K562 (cell line): ENCODE results near the gene GPR75. TPM values are rescaled to one million over a fixed set of nuclear protein-coding genes. Genes with fewer than 3 reads are reported as not detected.

ENCODE experiments used
- ATF3 ChIP-seq, 2 experiments: fragments of 450-650 bp in 1 of 2; sonication (generic) in 1 of 2; formaldehyde crosslinking in 1 of 2; IDR thresholded peaks in 1 of 2; conservative IDR thresholded peaks in 1 of 2; 2 replicates each; pipeline versions ENCODE4 v1.6.1 to v1.8.1; 2016 to 2023; ENCODE audit warnings: mild to moderate bottlenecking in 2 of 2, moderate library complexity in 2 of 2, inconsistent platforms in 1 of 2, missing genetic modification reagents in 1 of 2
- E2F8 ChIP-seq: fragments of 450-650 bp; IDR thresholded peaks from 2 replicates; pipeline ENCODE4 v1.7.1; 2018; ENCODE audit warnings: mild to moderate bottlenecking, low read depth; ENCODE audit not compliant: partially characterized antibody
- ETS1 ChIP-seq: conservative IDR thresholded peaks from 2 replicates; pipeline ENCODE4 v1.6.1; 2011; ENCODE audit warnings: low read depth, mild to moderate bottlenecking, low read length; ENCODE audit not compliant: control insufficient read depth
- OTX1 ChIP-seq: fragments of 450-650 bp; formaldehyde crosslinking; IDR thresholded peaks from 2 replicates; pipeline ENCODE4 v1.4.0; 2022; ENCODE audit warnings: mild to moderate bottlenecking
- TOE1 ChIP-seq, 2 experiments: fragments of 450-650 bp in 1 of 2; sonication (generic) in 1 of 2; formaldehyde crosslinking in 1 of 2; IDR thresholded peaks; 2 replicates each; pipeline versions ENCODE4 v1.7.1 to v1.8.0; 2016 to 2022; ENCODE audit warnings: borderline replicate concordance in 2 of 2, mild to moderate bottlenecking in 2 of 2, antibody characterized with exemption in 1 of 2, inconsistent platforms in 1 of 2, low read depth in 1 of 2, missing genetic modification reagents in 1 of 2, moderate library complexity in 1 of 2
- TRIM28 ChIP-seq: fragments of 450-650 bp; IDR thresholded peaks from 2 replicates; pipeline ENCODE4 v1.6.1; 2017
- ZNF175 ChIP-seq: fragments of 200-800 bp; sonication (Bioruptor generic); IDR thresholded peaks from 2 replicates; pipeline ENCODE4 v1.6.1; 2016; ENCODE audit warnings: low read depth, mild to moderate bottlenecking, missing genetic modification characterization, missing compliant biosample characterization
- ZNF224 ChIP-seq: sonication (generic); formaldehyde crosslinking; IDR thresholded peaks from 2 replicates; pipeline ENCODE4 v1.8.0; 2022; ENCODE audit warnings: mild to moderate bottlenecking, missing genetic modification reagents
- polyA plus RNA-seq, 8 experiments: library from polyadenylated mRNA; depleted of rRNA in 4 of 8; stranded (reverse) in 5 of 8; unstranded in 3 of 8; fragments of >200 nt; fragmentation: Nextera tagmentation in 2 of 8; fragmentation: Illumina TruSeq in 1 of 8; extraction: Ambion mirVana in 2 of 8; extraction: Trizol in 1 of 8; gene quantifications; 2 replicates each; pipeline versions ENCODE4 v1.2.1 to v1.2.3, GENCODE V29; 2011 to 2014; ENCODE audit warnings: inconsistent platforms in 1 of 8, missing spikeins in 1 of 8
- total RNA-seq, 7 experiments: library from RNA; depleted of rRNA in 6 of 7; stranded (reverse); fragments of >200 nt in 6 of 7; fragmentation: Illumina TruSeq in 2 of 7; extraction: Trizol in 2 of 7; gene quantifications; 2 replicates each; pipeline versions ENCODE4 v1.2.1 to v1.2.3, GENCODE V29; 2011 to 2021; ENCODE audit warnings: low replicate concordance in 1 of 7

The GPR75 gene
- total and polyA plus RNA-seq, 9 of the 15 experiments (the other 6 are each of a cell fraction or from before 2014, with no cell fraction given) = 0.10 to 3.9 (median 2.3) TPM

- TF ChIP-seq E2F8 (no peak), OTX1 (no peak), ZNF175 (CRISPR knock-in tag) (no peak), ZNF224 (CRISPR knock-in tag) (no peak), ETS1 (no peak), TRIM28 (no peak), ATF3 (IDR thresholded peaks at IDR 0.05) (no peak), ATF3 (CRISPR knock-in tag; conservative IDR thresholded peaks at IDR 0.05) (no peak), TOE1 (IDR thresholded peaks at IDR 0.05; ENCODE audit: borderline replicate concordance) (no peak), TOE1 (CRISPR knock-in tag; IDR thresholded peaks at IDR 0.05; ENCODE audit: borderline replicate concordance, low read depth) (no peak)
These were observed 37.1 kb upstream of the GPR75 start (continued) for GRCh38 chr2:53896864-53897263.
